ENCODE results near the gene ABHD8. TPM values are rescaled to one million over a fixed set of nuclear protein-coding genes. Genes with fewer than 3 reads are reported as not detected.

ABHD8 gene
- total RNA-seq, 1 donor from 2014 or later = 17.1 TPM

- peak; percentile 92 for DNase-seq
- intact Hi-C loops (cut with DNase I) = no loop called here
- Histone ChIP-seq H3K27ac (peak overlapping the region; percentile 66), H3K4me1 (no peaks in the 10 kb centered on the region), H3K9me3 (no peaks in the 10 kb centered on the region), H3K36me3 (no peaks in the 10 kb centered on the region), H3K27me3 (no peaks in the 10 kb centered on the region), H3K4me3 (peak overlapping the region; percentile 47)
- peak; percentile 29 for TF ChIP-seq CTCF (IDR thresholded peaks at IDR 0.05)
- peak; percentile 87 for ATAC-seq
These were observed 24.7 kb upstream of the ABHD8 start for GRCh38 chr19:17327654-17328516.

- intact Hi-C loops (cut with DNase I) = no loop called here
- H3K4me1 ChIP-seq = no peaks in the 10 kb centered on the region
- H3K36me3 ChIP-seq = no peaks in the 10 kb centered on the region
- no peak overlapping the region for H3K27ac ChIP-seq
- no peak for ATAC-seq
- DNase-seq = no peak
- TF ChIP-seq CTCF (IDR thresholded peaks at IDR 0.05) = no peak
- H3K4me3 ChIP-seq = no peak overlapping the region
- no peaks in the 10 kb centered on the region for H3K9me3 ChIP-seq
- H3K27me3 ChIP-seq = no peaks in the 10 kb centered on the region
These were observed 23.9 kb upstream of the ABHD8 start for GRCh38 chr19:17327068-17327653.

GRCh38 chr19:17326595-17326966, 23.4 kb upstream of the ABHD8 start:
- Histone ChIP-seq H3K27ac (no peak overlapping the region), H3K36me3 (peaks cover 4% of the 10 kb centered on the region), H3K4me3 (no peak overlapping the region), H3K4me1 (no peaks in the 10 kb centered on the region), H3K9me3 (no peaks in the 10 kb centered on the region), H3K27me3 (no peaks in the 10 kb centered on the region)
- TF ChIP-seq CTCF (IDR thresholded peaks at IDR 0.05) = no peak
- no peak for ATAC-seq
- no peak for DNase-seq
- intact Hi-C loops (cut with DNase I) = no loop called here

GRCh38 chr19:17325881-17326594, 22.8 kb upstream of the ABHD8 start:
- DNase-seq = no peak
- Histone ChIP-seq H3K4me3 (no peak overlapping the region), H3K27me3 (no peaks in the 10 kb centered on the region)

DNA sequence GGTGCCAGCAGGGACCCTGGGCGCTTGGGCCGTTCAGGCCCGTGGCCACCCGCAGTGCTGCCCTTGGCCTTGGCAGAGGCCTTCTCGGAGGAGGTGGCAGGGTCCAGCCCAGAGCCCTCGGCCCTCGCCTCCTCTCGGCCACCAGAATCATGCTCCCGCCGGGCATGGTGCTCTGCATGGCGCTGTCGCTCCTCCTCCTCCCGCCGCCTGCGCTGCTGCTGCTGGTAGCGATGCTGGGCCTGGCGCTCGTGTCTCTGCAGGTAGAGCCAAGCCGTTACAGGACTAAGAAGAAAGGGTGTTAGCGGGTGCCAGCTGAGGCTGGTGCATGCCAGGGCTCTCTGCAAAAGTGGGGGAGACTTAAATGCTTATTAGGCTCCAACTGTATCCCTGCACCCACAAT, 21.9 kb upstream of the ABHD8 start:
- no peak for DNase-seq
- H3K9me3 ChIP-seq = no peaks in the 10 kb centered on the region
- TF ChIP-seq CTCF (IDR thresholded peaks at IDR 0.05) = no peak
- ATAC-seq = no peak
- no peaks in the 10 kb centered on the region for H3K27me3 ChIP-seq
- H3K4me1 ChIP-seq = no peaks in the 10 kb centered on the region
- no peak overlapping the region for H3K27ac ChIP-seq
- intact Hi-C loops (cut with DNase I) = no loop called here
- H3K4me3 ChIP-seq = no peak overlapping the region
- H3K36me3 ChIP-seq = peaks cover 19% of the 10 kb centered on the region

More at GRCh38 chr19:17325881-17326594, 22.8 kb upstream of the ABHD8 start:
- no peaks in the 10 kb centered on the region for H3K4me1 ChIP-seq
- no peak overlapping the region for H3K27ac ChIP-seq
- peaks cover 10% of the 10 kb centered on the region for H3K36me3 ChIP-seq
- no peaks in the 10 kb centered on the region for H3K9me3 ChIP-seq
- intact Hi-C loops (cut with DNase I) = no loop called here
- ATAC-seq = no peak
- no peak for TF ChIP-seq CTCF (IDR thresholded peaks at IDR 0.05)
